Fibroblast of skin of right biceps (primary cell): Measurements from ENCODE around the gene HTR3D.
"Not testable (repeated sequence)": the region's sequence is repeated elsewhere in the genome, so short reads cannot be mapped to it uniquely, and the experiment has no call there.

Source experiments
- DNase-seq: peaks from one replicate; pipeline ENCODE4 v3.0.0-alpha.2; 2013

HTR3D gene

DNA sequence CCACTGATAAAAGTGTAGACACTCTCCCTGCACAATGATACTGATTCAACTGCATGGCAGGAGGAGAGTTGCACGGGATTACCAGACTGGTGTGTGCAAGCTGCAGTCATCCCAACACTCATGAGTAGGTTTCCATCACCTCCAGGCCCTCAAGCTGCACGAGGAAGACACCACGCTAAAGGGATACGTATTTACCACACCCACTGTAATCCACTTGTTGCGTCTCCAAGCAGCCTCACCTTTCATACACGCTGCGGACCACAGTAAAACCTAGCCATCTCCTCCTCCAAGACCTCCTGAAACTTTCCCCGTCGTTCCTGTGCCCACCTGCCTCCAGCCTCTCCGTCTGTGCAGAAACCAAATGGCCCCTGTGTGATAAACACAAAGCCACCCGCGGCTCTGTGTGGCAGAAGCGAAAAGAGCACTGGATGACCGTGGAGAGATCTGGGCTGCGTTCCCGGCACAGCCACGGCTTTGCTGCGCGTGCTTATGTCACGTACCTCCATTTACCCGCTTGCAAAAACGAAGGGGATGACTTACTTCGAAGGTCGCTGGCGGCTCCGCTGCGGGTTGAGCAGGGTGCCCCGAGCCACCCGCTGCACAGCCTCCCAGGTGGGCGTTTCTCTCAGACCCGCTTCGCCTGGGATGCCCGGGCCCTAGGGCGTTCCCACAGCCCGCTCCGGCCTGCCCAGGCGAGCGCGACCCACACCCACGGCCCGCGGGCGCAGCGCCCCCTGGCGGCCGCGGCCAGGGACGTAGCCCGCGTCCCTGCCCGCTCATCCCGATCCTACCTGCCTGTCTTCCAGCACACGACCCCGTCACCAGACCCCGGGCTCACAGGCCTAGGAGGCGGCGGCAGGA, 14.5 kb upstream of the HTR3D start:
- DNase-seq: peak; percentile 53

DNA sequence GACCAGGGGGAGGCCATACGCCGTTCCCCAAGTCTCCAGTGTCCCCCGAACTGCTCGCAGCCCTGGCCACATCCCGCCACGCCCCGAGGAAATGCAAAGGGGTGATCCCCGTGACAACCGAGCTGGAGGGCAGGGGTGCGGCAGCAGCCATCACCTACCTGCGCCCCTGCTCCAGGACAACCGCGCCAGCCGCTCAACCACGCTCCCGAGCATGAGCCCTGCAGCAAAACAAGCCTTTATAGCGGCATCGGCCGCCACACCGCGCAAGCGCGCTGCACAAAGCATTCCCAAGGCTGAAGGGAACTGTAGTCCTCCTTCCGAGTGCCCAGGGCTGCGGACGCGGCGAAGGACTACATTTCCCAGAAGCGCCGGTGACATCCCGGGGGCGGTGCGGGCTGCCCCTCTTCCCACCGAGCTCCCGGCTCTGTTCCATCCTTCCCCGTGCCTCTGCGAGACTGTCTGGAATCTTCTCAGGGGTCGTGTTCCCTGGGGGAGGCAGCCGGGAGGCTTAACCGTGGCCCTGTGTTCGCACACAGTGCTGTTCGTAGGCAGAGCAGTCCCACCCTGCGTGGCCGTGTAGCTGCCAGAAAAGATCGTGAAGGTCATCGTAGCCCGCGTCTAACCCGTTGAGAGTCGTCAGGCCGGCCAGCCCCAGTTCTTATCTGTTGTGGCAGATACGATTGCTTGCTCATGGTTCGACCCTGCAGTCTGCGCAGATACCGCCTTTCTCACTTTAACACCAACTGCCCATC, 13.7 kb upstream of the HTR3D start, which contains the start of gene ABCC5:
TSS of gene ABCC5 (minus strand) at position 213 of the 752 bp plus-strand sequence. CDS start 3,492 bp downstream, outside the sequence.
- peak; percentile 93 for DNase-seq

- DNase-seq: no peak
Observed at GRCh38 chr3:184018424-184018973, 13.0 kb upstream of the HTR3D start.

DNA sequence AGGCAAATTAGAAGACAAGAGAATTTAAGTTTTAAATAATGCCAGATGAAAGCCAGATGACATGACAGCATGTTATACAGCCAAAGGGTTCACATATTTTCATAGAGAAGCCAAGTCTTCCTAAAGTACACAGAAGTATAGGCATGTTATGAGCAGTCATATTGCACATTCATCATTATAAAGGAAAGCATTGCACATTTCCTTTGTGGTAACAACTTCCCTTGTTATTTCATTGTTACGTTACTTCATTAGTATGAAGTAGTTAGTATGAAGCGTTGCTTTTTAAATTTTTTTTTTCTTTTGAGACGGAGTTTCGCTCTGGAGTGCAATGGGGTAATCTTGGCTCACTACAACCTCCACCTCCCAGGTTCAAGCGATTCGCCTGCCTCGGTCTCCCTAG, 9.2 kb upstream of the HTR3D start:
- DNase-seq: peak; percentile 22

GRCh38 chr3:184025256-184025655, 6.3 kb upstream of the HTR3D start:
- DNase-seq: not testable (repeated sequence)

DNA sequence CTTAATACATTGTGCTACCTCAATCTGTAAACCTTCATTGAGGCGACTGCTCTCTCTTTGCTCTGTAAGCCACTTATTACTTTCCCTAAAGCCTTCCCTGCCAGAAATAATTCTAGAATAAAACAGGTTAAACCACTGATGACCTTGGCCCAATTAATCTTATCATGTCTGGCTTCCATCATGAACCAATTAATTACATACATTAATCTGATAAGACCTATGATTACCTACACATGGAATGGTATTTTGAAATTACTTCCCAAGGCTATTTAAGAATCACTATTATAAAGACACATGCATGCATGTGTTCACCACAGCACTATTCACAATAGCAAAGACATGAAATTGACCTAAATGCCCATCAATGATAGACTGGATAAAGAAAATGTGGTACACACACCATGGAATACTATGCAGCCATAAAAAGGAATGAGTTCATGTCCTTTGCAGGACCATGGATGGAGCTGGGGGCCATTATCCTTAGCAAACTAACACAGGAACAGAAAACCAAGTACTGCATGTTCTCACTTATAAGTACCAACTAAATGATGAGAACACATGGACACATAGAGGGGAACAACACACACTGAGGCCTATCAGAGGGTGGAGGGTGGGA, 3.2 kb upstream of the HTR3D start:
- DNase-seq: not testable (repeated sequence)

- no peak for DNase-seq
Observed at GRCh38 chr3:184029443-184029842, 2.1 kb upstream of the HTR3D start.

DNA sequence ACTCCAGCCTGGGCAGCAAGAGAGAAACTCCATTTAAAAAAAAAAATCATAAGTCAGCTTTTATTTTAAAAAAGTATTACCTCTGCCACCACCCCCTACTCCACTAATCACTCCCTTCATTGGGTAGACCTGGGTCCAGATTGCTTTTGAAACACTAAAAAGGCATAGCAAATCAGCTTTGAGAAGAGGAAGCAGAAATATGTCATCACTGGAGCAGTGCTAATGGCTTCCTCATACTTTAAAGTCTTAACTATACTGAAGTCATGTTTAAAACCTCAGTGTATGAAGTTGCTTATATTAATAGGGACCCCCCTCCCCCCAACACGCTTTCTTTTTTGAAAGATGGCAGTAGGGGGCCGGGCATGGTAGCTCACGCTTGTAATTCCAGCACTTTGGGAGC, 1.0 kb upstream of the HTR3D start:
- DNase-seq: no peak

DNA sequence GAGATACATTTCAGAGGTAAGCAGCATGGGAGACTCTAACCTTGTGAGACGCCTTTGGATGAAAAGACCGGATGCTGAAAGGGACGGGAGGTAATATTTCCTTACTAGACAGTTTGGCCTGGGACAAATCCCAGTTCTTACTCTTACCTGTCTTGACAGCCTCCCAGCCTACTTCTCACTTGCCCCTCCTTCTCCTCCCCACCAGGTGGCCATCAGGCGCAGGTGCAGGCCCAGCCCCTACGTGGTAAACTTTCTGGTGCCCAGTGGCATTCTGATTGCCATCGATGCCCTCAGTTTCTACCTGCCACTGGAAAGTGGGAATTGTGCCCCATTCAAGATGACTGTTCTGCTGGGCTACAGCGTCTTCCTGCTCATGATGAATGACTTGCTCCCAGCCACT, 6.3 kb downstream of the HTR3D start:
- DNase-seq: no peak

DNA sequence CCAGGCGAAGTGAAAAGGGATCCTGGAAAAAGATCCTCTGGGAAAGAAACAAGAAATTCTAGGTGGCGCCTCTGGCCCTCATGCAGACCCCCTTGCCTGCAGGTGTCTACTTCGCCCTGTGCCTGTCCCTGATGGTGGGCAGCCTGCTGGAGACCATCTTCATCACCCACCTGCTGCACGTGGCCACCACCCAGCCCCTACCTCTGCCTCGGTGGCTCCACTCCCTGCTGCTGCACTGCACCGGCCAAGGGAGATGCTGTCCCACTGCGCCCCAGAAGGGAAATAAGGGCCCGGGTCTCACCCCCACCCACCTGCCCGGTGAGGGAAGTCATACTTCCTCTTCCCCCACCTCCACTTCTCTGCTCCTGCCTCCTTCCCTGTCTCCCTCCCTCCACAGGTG, 6.8 kb downstream of the HTR3D start:
- not testable (repeated sequence) for DNase-seq

DNA sequence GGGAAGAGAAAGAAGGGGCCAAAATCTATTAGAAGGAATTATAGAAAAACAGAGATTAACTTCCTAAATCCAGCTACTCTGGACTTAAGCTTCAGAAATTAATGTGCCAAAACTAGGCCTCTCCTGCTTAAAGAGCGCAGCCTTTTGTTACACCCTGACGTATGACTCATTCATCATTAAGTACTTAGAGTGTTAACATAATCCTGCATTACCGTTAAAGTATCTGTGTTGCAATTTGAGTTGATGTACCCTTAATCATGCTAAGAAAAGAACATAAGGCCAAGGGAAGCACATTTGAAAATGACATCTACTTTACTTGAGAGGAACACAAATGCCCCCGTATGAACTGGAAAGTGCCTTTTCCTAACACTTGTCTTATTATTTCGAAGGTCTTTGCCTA, 7.9 kb downstream of the HTR3D start:
- no peak for DNase-seq

GRCh38 chr3:184040010-184040409, 8.5 kb downstream of the HTR3D start:
- peak; percentile 12 for DNase-seq

DNA sequence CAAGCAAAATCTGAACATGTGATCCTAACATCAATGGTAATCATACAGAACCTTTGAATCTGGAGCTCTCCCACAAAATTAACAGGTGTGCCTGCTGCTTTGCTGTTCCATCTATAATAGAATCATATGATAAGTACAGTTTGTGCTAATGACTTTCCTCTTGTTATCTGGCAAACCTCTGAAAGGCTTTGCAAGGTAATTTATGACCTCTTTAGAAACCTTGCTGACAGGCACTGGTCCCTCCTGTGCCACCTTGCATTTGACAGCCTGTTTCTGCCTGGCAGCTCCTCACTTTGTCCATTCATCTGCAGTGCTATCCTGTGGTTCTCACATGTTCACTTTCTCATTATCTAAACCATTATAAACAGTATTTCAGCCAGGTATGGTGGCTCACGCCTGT, 11.1 kb downstream of the HTR3D start:
- DNase-seq: no peak

DNA sequence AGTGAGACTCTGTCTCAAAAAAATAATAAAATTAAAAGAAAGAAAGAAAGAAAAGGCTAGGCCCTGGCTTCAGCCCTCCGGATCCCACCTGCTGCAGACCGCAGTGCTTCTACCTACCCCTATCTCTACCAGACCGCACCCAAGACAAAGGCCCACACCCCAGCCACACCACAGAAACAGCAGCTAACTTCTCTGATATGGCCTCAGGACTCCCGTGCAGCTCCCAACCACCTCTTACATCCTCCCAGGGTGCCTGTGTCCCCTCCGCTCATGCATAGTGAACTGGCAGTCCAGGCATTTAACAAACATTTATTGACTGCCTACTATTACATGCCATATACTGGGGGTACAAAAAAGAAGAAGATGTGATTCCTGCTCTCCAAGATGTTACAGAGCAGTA, 14.5 kb downstream of the HTR3D start:
- DNase-seq: no peak

DNA sequence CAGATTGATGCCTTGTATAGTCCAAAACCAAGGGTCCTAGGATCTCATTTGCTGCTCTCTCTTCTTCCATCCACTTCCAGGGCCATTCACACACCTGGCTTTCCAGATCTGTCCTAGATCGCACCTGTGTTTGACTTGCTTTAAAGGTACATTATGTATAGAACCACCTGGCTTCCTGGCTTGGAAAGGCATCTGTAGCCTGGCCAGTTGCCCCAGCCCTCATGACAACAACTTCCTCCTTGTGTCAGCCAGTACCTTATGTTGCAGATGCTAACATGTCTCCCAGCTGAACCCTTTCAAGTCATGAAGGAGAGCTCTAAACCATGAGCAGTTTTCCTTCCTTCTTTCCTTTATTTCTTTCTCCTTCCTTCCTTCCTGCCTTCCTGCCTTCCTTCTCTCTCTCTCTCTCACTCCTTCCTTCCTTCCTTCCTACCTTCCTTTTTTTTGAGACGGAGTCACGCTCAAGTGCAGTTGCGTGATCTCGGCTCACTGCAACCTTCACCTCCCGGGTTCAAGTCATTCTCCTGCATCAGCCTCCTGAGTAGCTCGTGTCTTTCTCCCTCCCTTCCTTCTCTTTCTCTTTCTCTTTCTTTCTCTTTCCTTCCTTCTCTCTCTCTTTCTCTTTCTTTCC, 18.8 kb downstream of the HTR3D start:
- no peak for DNase-seq

- no peak for DNase-seq
Observed at GRCh38 chr3:184052767-184053166, 21.2 kb downstream of the HTR3D start, which contains the start of gene HTR3C. HTR3C (plus strand) TSS chr3:184053047; CDS start chr3:184053081, 34 bp downstream.

- DNase-seq: peak; percentile 72
Observed at GRCh38 chr3:184058029-184058428, 26.5 kb downstream of the HTR3D start.

DNA sequence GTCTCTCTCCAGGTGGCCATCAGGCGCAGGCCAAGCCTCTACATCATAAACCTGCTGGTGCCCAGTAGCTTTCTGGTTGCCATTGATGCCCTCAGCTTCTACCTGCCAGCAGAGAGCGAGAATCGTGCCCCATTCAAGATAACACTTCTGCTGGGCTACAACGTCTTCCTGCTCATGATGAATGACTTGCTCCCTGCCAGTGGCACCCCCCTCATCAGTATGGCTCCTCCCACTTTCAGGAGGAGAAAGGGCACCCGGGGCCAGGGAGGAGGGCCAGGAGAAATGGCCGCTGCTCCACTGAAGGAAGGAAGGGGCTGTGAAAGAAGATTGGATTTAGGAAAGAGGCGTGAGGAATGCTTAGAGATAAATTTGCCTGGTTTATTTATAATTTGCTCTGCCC, 27.9 kb downstream of the HTR3D start:
- DNase-seq: no peak

DNA sequence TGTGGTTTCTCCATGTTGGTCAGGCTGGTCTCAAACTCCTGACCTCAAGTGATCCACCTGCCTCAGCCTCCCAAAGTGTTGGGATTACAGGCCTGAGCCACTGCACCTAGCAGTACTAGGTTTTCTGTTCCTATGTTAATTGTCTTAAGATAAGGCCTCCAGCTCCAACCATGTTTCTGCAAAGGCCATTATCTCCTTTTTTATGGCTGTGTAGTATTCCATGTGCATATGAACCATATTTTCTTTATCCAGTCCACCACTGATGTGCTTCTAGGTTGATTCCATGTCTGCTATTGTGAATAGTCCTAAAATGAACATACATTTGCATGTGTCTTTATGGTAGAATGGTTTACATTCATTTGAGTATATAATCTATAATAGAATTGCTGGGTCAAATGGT, 31.1 kb downstream of the HTR3D start:
- no peak for DNase-seq

DNA sequence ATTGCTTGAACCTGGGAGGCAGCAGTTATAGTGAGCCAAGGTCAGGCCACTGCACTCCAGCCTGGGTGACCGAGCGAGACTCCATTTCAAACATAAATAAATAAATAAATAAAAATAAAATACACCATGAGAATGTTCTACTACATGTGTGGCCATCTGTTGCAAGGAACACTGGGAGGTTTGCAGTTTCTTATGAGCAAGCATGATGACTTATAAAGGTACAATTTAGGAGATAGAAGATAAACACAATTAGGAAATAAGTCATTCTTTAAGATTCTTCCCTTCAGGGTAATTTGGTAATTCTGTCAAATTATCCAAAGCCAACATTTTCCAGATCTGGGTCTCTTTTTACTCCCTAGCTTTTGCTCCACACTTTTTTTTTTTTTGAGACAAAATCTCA, 34.7 kb downstream of the HTR3D start:
- peak; percentile 18 for DNase-seq

DNA sequence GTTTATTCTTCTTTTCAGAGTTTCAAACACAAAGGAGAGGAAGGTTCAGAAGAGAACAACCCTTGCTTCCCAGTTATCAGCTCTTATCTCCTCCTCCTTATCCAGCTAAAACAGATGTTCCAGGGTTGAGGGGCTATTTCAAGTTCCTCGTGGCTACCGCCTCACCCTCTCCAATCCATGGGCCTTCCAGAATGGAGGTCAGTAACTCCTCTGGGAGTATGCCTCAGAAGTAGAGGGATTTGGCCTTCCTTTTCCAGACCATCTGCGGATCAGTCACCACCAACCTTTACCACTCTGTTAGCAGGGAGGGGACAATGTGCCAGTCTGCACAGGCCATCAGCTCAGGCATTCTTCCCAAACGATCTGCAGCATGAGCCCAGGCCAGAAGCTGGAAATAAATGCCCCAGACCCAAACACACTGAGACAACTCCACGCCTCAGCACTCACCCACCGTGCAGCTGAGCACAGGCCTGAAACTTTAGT, 36.1 kb downstream of the HTR3D start:
- DNase-seq: no peak

- DNase-seq: no peak
Observed at GRCh38 chr3:184068344-184068743, 36.8 kb downstream of the HTR3D start.

DNA sequence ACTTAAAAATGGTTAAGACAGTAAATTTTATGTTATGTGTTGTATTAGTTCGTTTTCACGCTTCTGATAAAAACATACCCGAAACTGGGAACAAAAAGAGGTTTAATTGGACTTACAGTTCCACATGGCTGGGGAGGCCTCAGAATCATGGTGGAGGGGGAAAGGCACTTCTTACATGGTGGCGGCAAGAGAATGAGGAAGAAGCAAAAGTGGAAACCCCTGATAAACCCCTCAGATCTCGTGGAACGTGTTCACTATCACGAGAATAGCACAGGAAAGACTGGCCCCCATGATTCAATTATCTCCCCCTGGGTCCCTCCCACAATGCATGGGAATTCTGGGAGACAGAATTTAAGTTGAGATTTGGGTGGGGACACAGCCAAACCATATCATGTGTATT, 39.6 kb downstream of the HTR3D start:
- DNase-seq: not testable (repeated sequence)
